ENCODE results near the gene TEX101.
"Not testable (repeated sequence)": the region's sequence is repeated elsewhere in the genome, so short reads cannot be mapped to it uniquely, and the experiment has no call there.

TEX101 gene

DNA sequence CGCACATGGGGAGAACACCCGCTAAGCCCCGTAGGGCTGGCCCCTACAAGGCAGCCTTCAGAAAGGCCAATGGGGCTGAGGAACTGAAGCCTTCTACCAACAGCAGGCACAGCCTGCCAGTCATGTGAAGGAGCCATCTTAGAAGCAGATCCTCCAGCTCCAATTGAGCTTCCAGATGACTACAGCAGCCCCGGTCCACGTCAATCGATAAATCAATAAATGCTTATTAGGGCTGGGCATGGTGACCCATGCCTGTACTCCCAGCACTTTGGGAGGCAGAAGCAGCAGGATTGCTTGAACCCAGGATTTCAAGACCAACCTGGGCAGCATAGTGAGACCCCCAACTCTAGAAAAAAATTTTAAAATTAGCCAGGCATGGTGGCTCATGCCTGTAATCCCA, 23.0 kb downstream of the TEX101 start:
- no peak overlapping the region for H3K4me3 ChIP-seq (replicated peaks; ENCODE audit: low read depth, low read length)
- DNase-seq (ENCODE audit: low read depth), result no peak
- TF ChIP-seq, protein P1, sequence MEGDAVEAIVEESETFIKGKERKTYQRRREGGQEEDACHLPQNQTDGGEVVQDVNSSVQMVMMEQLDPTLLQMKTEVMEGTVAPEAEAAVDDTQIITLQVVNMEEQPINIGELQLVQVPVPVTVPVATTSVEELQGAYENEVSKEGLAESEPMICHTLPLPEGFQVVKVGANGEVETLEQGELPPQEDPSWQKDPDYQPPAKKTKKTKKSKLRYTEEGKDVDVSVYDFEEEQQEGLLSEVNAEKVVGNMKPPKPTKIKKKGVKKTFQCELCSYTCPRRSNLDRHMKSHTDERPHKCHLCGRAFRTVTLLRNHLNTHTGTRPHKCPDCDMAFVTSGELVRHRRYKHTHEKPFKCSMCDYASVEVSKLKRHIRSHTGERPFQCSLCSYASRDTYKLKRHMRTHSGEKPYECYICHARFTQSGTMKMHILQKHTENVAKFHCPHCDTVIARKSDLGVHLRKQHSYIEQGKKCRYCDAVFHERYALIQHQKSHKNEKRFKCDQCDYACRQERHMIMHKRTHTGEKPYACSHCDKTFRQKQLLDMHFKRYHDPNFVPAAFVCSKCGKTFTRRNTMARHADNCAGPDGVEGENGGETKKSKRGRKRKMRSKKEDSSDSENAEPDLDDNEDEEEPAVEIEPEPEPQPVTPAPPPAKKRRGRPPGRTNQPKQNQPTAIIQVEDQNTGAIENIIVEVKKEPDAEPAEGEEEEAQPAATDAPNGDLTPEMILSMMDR (IDR thresholded peaks at IDR 0.05; ENCODE audit: low read length, missing control alignments), result no peak

DNA sequence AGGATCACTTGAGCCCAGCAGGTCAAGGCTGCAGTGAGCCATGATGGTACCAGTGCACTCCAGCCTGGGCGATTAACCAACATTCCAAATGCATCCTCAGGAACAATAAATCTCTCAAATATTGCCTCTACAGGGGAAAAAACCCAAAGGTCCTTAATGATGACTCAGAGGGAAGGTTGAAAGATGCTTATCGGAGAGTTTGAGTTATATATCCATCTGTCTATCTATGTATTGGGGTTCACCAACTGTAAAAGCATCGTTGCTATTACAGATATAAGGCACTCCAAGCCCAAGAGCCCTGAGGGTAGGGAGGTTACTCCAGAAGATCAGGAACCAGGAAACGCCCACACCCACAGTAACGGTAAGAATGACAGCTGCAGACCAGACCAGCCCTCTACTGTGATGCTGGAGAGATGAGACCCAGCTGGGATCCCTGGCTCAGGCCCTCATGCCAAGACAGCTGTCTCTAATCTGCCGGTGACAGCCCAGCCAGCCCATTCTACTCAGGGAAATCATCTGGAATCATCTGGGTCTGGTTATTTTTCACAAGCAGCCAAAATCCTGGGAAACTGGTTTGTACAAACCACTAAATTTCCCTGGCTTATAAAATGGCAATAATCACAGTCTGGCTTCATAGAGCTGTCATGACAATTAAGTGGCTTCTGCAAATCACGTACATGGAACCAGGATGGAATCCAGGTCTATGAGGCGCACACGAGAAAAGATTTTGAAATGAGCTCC, 23.8 kb downstream of the TEX101 start:
- TF ChIP-seq, protein P1 (IDR thresholded peaks at IDR 0.05; ENCODE audit: low read length, missing control alignments), result no peak
- no peak overlapping the region for H3K4me3 ChIP-seq (replicated peaks; ENCODE audit: low read depth, low read length)
- DNase-seq (ENCODE audit: low read depth), result peak; percentile 88

DNA sequence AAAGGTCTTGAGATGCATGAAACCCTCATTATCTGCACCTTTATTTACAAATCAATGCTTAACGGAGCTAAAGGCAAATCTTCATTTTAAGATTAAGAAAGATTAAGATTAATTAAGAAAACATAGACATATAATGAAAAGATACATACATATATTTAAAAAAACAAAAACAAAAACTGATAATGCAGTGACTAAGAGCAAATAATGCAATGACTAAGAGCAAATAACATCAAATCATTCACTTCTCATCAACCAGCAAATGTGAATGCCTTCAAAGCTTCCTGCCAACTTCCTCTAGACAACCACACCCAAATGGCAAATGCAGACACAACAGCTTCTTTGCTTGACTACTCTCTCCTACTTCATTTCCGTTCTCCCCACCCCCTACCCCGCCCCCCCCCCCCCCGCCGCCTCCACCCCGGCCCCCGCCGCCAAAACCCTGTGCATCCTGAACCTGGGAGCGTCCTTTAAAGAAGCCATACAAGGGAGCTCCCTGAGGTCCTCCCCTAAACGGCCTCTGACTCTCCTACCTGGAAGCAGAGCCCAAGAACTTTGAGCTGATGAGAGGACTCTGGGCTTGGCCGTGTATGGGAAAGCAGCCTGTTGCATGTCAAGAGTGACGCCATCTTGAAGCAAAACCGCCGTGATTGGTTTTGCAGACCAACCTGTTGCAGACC, 24.5 kb downstream of the TEX101 start:
- peak; percentile 72 for DNase-seq (ENCODE audit: low read depth)
- no peak overlapping the region for H3K4me3 ChIP-seq (replicated peaks; ENCODE audit: low read depth, low read length)

DNA sequence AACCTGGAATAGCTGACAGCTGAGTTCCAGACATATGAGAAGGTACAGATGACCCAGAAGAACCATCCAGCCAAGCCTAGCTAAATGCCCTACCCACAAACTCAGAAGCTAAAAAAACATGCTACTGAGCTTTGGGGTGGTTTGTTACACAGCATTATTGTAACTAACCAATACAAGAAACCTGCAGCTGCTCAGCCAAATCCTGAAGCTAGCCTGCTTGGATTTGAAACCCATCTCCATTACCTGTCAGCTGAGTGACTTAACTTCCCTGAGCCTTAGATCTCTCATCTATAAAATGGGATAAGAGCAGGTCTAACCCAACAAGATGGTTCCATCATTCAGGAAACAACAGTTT, 25.0 kb downstream of the TEX101 start:
- DNase-seq (ENCODE audit: low read depth), result no peak
- TF ChIP-seq, protein P1 (IDR thresholded peaks at IDR 0.05; ENCODE audit: low read length, missing control alignments), result no peak
- H3K4me3 ChIP-seq (replicated peaks; ENCODE audit: low read depth, low read length), result no peak overlapping the region

More for the DNA sequence above, 24.5 kb downstream of the TEX101 start:
- TF ChIP-seq, protein P1 (IDR thresholded peaks at IDR 0.05; ENCODE audit: low read length, missing control alignments), result no peak

DNA sequence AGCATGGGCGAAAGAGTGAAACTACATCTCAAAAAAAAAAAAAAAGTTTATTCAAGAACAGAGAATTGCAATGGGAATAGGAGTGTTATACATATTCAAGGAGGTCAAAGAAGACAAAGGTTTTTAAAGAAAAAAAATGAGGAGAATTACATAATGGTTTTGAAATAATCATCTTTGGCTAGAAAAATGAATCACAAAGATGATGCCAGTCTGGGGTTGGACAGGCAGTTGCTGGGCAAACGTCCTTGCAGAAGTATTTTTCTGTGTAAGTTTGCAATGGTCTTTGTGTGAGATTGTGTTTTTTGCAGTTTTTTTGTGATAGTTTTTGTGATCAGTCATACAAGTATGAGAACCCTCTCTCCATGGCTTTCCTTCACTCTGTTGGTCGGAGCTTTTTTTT, 27.0 kb downstream of the TEX101 start:
- H3K4me3 ChIP-seq (replicated peaks; ENCODE audit: low read depth, low read length), result no peak overlapping the region
- no peak for DNase-seq (ENCODE audit: low read depth)
- TF ChIP-seq, protein P1 (IDR thresholded peaks at IDR 0.05; ENCODE audit: low read length, missing control alignments), result no peak

DNA sequence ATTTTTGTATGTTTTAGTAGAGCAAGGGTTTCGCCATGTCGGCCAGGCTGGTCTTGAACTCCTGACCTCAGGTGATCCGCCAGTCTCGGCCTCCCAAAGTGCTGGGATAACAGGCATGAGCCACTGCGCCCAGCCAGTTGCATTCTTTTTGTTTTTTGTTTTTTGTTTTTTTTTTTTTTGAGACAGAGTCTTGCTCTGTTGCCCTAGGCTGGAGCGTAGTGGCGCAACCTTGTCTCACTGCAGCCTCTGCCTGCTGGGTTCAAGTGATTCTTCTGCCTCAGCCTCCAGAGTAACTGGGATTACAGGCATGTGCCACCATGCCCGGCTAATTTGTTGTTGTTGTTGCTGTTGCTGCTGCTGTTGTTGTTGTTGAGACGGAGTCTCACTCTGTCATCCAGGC, 29.4 kb downstream of the TEX101 start:
- not testable (repeated sequence) for H3K4me3 ChIP-seq (replicated peaks; ENCODE audit: low read depth, low read length); DNase-seq (ENCODE audit: low read depth)

DNA sequence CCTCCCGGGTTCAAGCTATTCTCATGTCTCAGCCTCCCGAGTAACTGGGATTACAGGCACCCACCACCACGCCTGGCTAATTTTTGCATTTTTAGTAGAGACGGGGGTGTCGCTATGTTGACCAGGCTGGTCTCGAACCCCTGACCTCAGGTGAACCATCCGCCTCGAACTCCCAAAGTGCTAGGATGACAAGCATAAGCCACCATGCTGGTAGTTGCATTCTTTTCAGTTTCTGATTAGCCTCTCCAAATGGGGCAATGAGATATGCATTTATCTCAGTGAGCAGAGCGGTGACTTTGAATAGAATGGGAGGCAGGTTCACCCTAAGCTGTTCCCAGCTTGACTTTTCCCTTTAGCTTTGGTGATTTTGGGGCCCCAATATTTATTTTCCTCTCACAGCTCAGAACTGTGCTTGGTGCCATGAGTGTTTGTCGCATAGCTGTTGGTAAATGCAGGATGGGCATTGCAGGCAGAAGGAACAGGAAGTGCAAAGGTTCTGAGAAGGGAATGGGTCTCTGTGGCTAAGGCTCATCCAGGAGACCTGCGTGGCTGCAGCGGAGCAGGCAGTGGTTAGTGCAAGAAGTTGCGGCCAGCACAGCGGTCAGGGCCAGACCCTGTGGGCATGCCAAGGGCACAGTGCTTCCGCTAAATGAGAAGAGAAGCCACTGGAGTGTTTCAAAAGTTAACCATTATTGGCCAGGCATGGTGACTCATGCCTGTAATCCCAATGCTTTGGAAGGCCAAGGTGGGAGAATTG, 30.0 kb downstream of the TEX101 start:
- DNase-seq (ENCODE audit: low read depth), result no peak
- TF ChIP-seq, protein P1 (IDR thresholded peaks at IDR 0.05; ENCODE audit: low read length, missing control alignments), result no peak
- H3K4me3 ChIP-seq (replicated peaks; ENCODE audit: low read depth, low read length), result no peak overlapping the region
